WTC11 (cell line): ENCODE results near the gene PBX3. TPM values are rescaled to one million over a fixed set of nuclear protein-coding genes. Genes with fewer than 3 reads are reported as not detected.

Source experiments
- ATAC-seq: fragments of 200-7000 bp; cut with Tn5 transposase; 2 replicates; pipeline ENCODE4 v1.10.0; 2021; ENCODE audit warnings: mild to moderate bottlenecking, moderate library complexity
- CTCF ChIA-PET: fragments of 300-600 bp; sonication (Branson Sonifier 250); formaldehyde crosslinking; loops from one replicate; lab custom pipeline; 2021; ENCODE audit warnings: antibody characterized with exemption; lab: Charles Lee
- POLR2A ChIA-PET: fragments of 350-600 bp; sonication (Branson Sonifier 250); formaldehyde crosslinking; loops from one replicate; lab custom pipeline; 2021; ENCODE audit warnings: antibody characterized with exemption; lab: Charles Lee
- DNase-seq: peaks from one replicate; pipeline ENCODE4 v3.0.0; 2021; ENCODE audit warnings: low spot score
- H3K27ac Mint-ChIP-seq: 2 replicates; pipeline ENCODE4 v1.8.0; 2021; ENCODE audit warnings: mixed read lengths
- H3K27me3 Mint-ChIP-seq: 2 replicates; pipeline ENCODE4 v1.8.0; 2021; ENCODE audit warnings: low read depth, mild to moderate bottlenecking, moderate library complexity, mixed read lengths
- H3K36me3 Mint-ChIP-seq: 2 replicates; pipeline ENCODE4 v1.8.0; 2021; ENCODE audit warnings: mixed read lengths
- H3K4me1 Mint-ChIP-seq: 2 replicates; pipeline ENCODE4 v1.8.0; 2022; ENCODE audit warnings: mixed read lengths
- H3K4me3 Mint-ChIP-seq: 2 replicates; pipeline ENCODE4 v1.8.0; 2021; ENCODE audit warnings: mild to moderate bottlenecking, moderate library complexity, mixed read lengths
- H3K9me3 Mint-ChIP-seq: 2 replicates; pipeline ENCODE4 v1.8.0; 2021; ENCODE audit warnings: mixed read lengths
- ATF2 ChIP-seq: sonication (generic); formaldehyde crosslinking; IDR thresholded peaks from 2 replicates; pipeline ENCODE4 v1.8.1; 2022; ENCODE audit warnings: low read depth, missing genetic modification reagents, borderline replicate concordance
- ATF6 ChIP-seq: sonication (generic); formaldehyde crosslinking; IDR thresholded peaks from 2 replicates; pipeline ENCODE4 v1.8.1; 2023; ENCODE audit warnings: mild to moderate bottlenecking, missing genetic modification reagents
- CDX4 ChIP-seq: fragments of 250-450 bp; sonication (Bioruptor Pico); IDR thresholded peaks from 2 replicates; pipeline ENCODE4 v1.9.0; 2021; ENCODE audit warnings: moderate library complexity, mild to moderate bottlenecking, inconsistent platforms, borderline replicate concordance
- CTCF ChIP-seq: fragments of 200-600 bp; IDR thresholded peaks from 2 replicates; pipeline ENCODE4 v1.8.0; 2022; ENCODE audit warnings: antibody characterized with exemption
- E2F4 ChIP-seq: sonication (generic); formaldehyde crosslinking; IDR thresholded peaks from 2 replicates; pipeline ENCODE4 v1.8.1; 2022; ENCODE audit warnings: low read depth, mild to moderate bottlenecking, moderate library complexity, missing genetic modification reagents, borderline replicate concordance
- FOXP4 ChIP-seq: sonication (generic); formaldehyde crosslinking; IDR thresholded peaks from 2 replicates; pipeline ENCODE4 v1.8.0; 2022; ENCODE audit warnings: mild to moderate bottlenecking, missing genetic modification reagents
- HMGXB4 ChIP-seq: sonication (generic); formaldehyde crosslinking; IDR thresholded peaks from 2 replicates; pipeline ENCODE4 v1.8.1; 2023; ENCODE audit warnings: mild to moderate bottlenecking, moderate library complexity, missing genetic modification reagents
- JAZF1 ChIP-seq: fragments of 250-450 bp; sonication (Bioruptor Pico); IDR thresholded peaks from 2 replicates; pipeline ENCODE4 v1.9.0; 2021; ENCODE audit warnings: moderate library complexity, mild to moderate bottlenecking, inconsistent platforms
- NFATC4 ChIP-seq: fragments of 250-450 bp; sonication (Bioruptor Pico); IDR thresholded peaks from 2 replicates; pipeline ENCODE4 v1.9.0; 2021; ENCODE audit warnings: mild to moderate bottlenecking
- OVOL2 ChIP-seq: fragments of 250-450 bp; sonication (Bioruptor Pico); IDR thresholded peaks from 2 replicates; pipeline ENCODE4 v1.9.0; 2021; ENCODE audit warnings: mild to moderate bottlenecking, borderline replicate concordance
- PRDM15 ChIP-seq: sonication (generic); formaldehyde crosslinking; IDR thresholded peaks from 2 replicates; pipeline ENCODE4 v1.8.0; 2022; ENCODE audit warnings: missing genetic modification reagents
- SMAD3 ChIP-seq: sonication (generic); formaldehyde crosslinking; IDR thresholded peaks from 2 replicates; pipeline ENCODE4 v1.8.0; 2022; ENCODE audit warnings: missing genetic modification reagents, mild to moderate bottlenecking, borderline replicate concordance
- SOX15 ChIP-seq: fragments of 250-450 bp; sonication (Bioruptor Pico); IDR thresholded peaks from 2 replicates; pipeline ENCODE4 v1.9.0; 2021; ENCODE audit warnings: mild to moderate bottlenecking
- TCF7 ChIP-seq: sonication (generic); formaldehyde crosslinking; IDR thresholded peaks from 2 replicates; pipeline ENCODE4 v1.8.0; 2022; ENCODE audit warnings: mild to moderate bottlenecking, low read depth, missing genetic modification reagents, moderate library complexity
- ZNF317 ChIP-seq: sonication (generic); formaldehyde crosslinking; IDR thresholded peaks from 2 replicates; pipeline ENCODE4 v1.8.1; 2023; ENCODE audit warnings: low read depth, mild to moderate bottlenecking, moderate library complexity, missing genetic modification reagents, borderline replicate concordance
- total RNA-seq: library from RNA; stranded (reverse); gene quantifications from 3 replicates; pipeline ENCODE4 v1.2.3, GENCODE V29; 2021

PBX3 gene
- total RNA-seq, 1 experiment from 2014 or later = 48.5 TPM

- Mint-ChIP-seq H3K27me3 (no peaks in the 10 kb centered on the region), H3K9me3 (no peaks in the 10 kb centered on the region), H3K4me3 (no peak overlapping the region), H3K4me1 (peaks cover 14% of the 10 kb centered on the region), H3K27ac (0 out of 2 replicates have a peak overlapping the region, but pooled peaks have one; percentile 54), H3K36me3 (peaks cover 10% of the 10 kb centered on the region)
- no peak for DNase-seq
- ChIA-PET POLR2A (no interaction called here), CTCF (no interaction called here)
- no peak for TF ChIP-seq CDX4 (CRISPR knock-in tag)
- no peak for ATAC-seq
These were observed 42.0 kb downstream of the PBX3 start for GRCh38 chr9:125789196-125789595.

- POLR2A ChIA-PET = no interaction called here
- no peaks in the 10 kb centered on the region for H3K27me3 Mint-ChIP-seq
- CTCF ChIA-PET = no interaction called here
These were observed 47.5 kb downstream of the PBX3 start for GRCh38 chr9:125794708-125795107.

More at GRCh38 chr9:125794708-125795107, 47.5 kb downstream of the PBX3 start:
- Mint-ChIP-seq H3K27ac (no peak overlapping the region), H3K36me3 (no peaks in the 10 kb centered on the region), H3K4me1 (peaks cover 10% of the 10 kb centered on the region; the same call in 1 of the 2 replicates), H3K9me3 (no peaks in the 10 kb centered on the region), H3K4me3 (no peak overlapping the region)
- DNase-seq (no peak), ATAC-seq (no peak)
- TF ChIP-seq ATF6 (CRISPR knock-in tag) (no peak), JAZF1 (CRISPR knock-in tag) (no peak), ZNF317 (CRISPR knock-in tag) (no peak), CTCF (no peak), PRDM15 (no peak), TCF7 (CRISPR knock-in tag) (no peak), ATF2 (CRISPR knock-in tag) (no peak), NFATC4 (no peak), OVOL2 (CRISPR knock-in tag) (no peak), SOX15 (CRISPR knock-in tag) (no peak), E2F4 (no peak), SMAD3 (CRISPR knock-in tag) (no peak), FOXP4 (CRISPR knock-in tag) (no peak), HMGXB4 (no peak)
